BLaER1 (cell line): Measurements from ENCODE around the gene MYO9A.
"Not testable (repeated sequence)": the region's sequence is repeated elsewhere in the genome, so short reads cannot be mapped to it uniquely, and the experiment has no call there.

ENCODE experiments used
- H3K27ac ChIP-seq: shearing (Covaris generic); formaldehyde crosslinking; 2 replicates; pipeline ENCODE4 v1.8.1; 2022
- H3K27me3 ChIP-seq: shearing (Covaris generic); formaldehyde crosslinking; 2 replicates; pipeline ENCODE4 v1.8.1; 2022
- H3K36me3 ChIP-seq: shearing (Covaris generic); formaldehyde crosslinking; 2 replicates; pipeline ENCODE4 v1.8.1; 2022
- H3K4me1 ChIP-seq: shearing (Covaris generic); formaldehyde crosslinking; 2 replicates; pipeline ENCODE4 v1.8.1; 2022
- H3K4me2 ChIP-seq: shearing (Covaris generic); formaldehyde crosslinking; 2 replicates; pipeline ENCODE4 v1.8.1; 2022
- H3K4me3 ChIP-seq: shearing (Covaris generic); formaldehyde crosslinking; 2 replicates; pipeline ENCODE4 v1.8.1; 2022
- H3K9ac ChIP-seq: shearing (Covaris generic); formaldehyde crosslinking; 2 replicates; pipeline ENCODE4 v1.8.1; 2022
- H3K9me3 ChIP-seq: shearing (Covaris generic); formaldehyde crosslinking; 2 replicates; pipeline ENCODE4 v1.8.1; 2022
- H4K20me1 ChIP-seq: shearing (Covaris generic); formaldehyde crosslinking; 2 replicates; pipeline ENCODE4 v1.8.1; 2022
- Cebpa-rat ChIP-seq: shearing (Covaris generic); IDR thresholded peaks from 2 replicates; pipeline ENCODE4 v1.8.1; 2022

The MYO9A gene

DNA sequence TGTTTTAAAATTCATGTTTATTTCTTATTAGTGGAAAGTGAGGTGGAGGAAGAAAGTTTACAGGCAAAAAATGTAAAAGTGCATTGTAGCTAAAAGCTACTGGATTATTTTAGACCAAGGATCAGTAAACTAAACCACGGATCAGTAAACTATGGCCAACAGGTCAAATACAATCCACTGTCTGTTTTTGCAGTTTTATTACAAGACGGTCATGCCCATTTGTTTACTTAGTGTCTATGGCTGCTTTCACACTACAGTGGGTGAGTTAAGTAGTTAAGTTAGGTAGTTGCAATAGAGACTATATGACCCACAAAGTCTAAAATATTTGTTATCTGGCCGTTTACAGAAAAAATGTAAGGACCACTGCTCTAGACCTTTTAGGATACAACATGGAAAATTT is 225.6 kb downstream of the MYO9A start:
- no peak overlapping the region for H3K27ac ChIP-seq
- H4K20me1 ChIP-seq = no peaks in the 10 kb centered on the region
- H3K9ac ChIP-seq = no peak overlapping the region
- no peak overlapping the region for H3K4me3 ChIP-seq
- H3K36me3 ChIP-seq = peaks cover 17% of the 10 kb centered on the region
- H3K27me3 ChIP-seq = no peaks in the 10 kb centered on the region
- no peak overlapping the region for H3K4me2 ChIP-seq
- TF ChIP-seq Cebpa-rat = no peak
- no peaks in the 10 kb centered on the region for H3K4me1 ChIP-seq
- H3K9me3 ChIP-seq = no peaks in the 10 kb centered on the region

DNA sequence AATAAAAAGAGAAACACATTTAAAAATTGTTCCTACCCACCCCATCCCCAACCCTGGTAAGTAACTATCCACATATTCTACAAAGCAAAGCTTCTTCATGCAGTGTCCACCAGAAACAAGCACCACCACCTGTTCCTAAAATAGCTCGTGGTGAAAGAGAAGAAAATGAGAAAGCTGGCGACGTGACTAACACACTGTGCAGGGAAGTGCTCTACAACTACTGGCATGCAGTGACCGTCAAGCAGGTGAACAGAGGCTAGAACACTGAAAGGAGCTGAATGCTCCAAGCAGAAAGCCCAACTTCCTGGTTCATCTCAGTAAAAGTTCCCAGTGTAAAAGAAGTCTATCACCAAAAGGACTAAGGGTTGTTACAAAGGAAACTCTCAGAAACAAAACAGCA is 226.9 kb downstream of the MYO9A start:
- Histone ChIP-seq H3K9ac (no peak overlapping the region), H3K36me3 (peaks cover 18% of the 10 kb centered on the region; the same call in 1 of the 2 replicates), H3K27me3 (no peaks in the 10 kb centered on the region), H3K4me1 (no peaks in the 10 kb centered on the region), H3K27ac (no peak overlapping the region), H4K20me1 (no peaks in the 10 kb centered on the region), H3K4me3 (no peak overlapping the region), H3K4me2 (no peak overlapping the region), H3K9me3 (no peaks in the 10 kb centered on the region)
- TF ChIP-seq Cebpa-rat = no peak

DNA sequence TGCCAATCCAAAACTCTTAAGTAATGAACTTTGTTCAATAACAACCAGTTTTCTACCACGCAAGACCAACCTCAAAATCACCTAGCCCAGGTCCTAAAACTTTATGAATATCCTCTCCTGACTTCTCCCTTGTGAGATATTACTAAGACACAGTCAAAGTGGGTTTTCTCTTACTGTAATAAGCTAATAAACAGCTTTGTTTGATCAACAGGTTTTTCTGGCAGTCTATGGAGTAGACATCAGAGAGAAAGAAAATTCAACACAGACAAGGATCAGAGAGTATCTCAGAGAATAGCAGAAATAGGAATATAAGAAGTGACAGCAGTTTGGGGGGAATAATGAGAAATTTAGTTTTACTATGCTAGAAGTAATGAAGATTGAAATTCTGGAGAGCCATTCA is 228.0 kb downstream of the MYO9A start:
- TF ChIP-seq Cebpa-rat = no peak
- H3K27ac ChIP-seq = no peak overlapping the region
- no peak overlapping the region for H3K9ac ChIP-seq

DNA sequence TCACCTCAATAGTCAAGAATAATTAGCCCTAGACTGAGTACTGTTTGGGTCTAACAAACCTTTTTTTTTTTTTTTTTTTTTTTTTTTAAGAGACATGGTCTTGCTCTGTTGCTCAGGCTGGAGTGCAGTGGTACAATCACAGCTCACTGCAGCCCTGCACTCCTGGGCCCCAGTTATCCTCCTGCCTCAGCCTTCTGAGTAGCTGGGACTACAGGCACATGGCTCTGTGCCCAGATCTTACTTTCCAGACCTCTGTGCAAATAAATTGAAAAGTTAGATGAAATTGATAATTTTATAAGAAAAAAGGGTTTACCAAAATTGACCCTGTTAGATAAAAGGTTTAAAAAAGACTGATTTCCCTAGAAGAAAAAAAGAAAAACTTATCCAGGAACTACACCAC is 228.6 kb downstream of the MYO9A start:
- Histone ChIP-seq H4K20me1 (no peaks in the 10 kb centered on the region), H3K4me2 (no peak overlapping the region), H3K4me1 (no peaks in the 10 kb centered on the region), H3K27ac (no peak overlapping the region), H3K4me3 (no peak overlapping the region), H3K36me3 (peaks cover 18% of the 10 kb centered on the region; the same call in 1 of the 2 replicates), H3K9me3 (no peaks in the 10 kb centered on the region), H3K9ac (no peak overlapping the region), H3K27me3 (no peaks in the 10 kb centered on the region)
- TF ChIP-seq Cebpa-rat = no peak

More for the DNA sequence above, 228.0 kb downstream of the MYO9A start:
- H3K27me3 ChIP-seq = no peaks in the 10 kb centered on the region
- no peak overlapping the region for H3K4me2 ChIP-seq
- H3K4me1 ChIP-seq = no peaks in the 10 kb centered on the region
- no peaks in the 10 kb centered on the region for H4K20me1 ChIP-seq
- H3K36me3 ChIP-seq = peaks cover 18% of the 10 kb centered on the region; the same call in 1 of the 2 replicates
- no peaks in the 10 kb centered on the region for H3K9me3 ChIP-seq
- no peak overlapping the region for H3K4me3 ChIP-seq

DNA sequence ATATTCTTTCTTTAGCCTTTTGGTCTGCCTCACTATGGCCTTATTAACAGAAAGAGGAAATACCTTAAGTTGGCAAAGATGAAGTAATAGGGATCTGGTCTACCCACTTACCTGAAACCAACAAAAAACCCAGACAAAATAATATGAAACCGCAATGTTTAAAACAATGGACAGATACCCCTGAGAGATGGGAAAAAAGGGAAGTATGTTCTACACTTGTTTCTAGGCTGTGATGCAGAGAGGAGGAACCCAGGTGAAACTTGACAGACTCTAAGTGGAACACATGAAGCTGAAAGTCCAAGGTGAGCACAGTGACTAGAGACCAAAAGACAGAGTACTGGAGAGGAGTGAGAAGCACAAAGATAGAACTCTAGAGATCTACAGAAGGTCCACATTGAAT is 229.2 kb downstream of the MYO9A start:
- peaks cover 15% of the 10 kb centered on the region; the same call in 1 of the 2 replicates for H3K36me3 ChIP-seq
- H3K4me2 ChIP-seq = no peak overlapping the region

DNA sequence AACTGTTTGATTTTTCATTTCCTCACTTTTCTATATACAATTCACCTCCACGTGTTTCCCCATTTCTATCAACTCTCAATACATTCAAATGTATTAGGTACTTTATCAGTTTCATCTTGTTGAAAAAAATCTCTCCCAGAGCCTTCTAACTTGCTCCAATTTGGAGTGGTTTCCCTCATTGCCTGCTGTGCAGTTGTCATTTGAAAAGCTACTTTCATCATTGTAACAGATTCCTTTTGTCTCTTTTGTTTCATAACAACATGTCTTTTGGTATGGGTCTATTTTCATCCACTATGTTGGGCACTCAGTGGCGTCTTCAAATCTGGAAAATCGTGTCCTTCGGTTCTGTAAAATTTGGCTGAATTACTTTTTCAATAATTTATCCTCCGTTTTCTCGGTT is 232.6 kb downstream of the MYO9A start:
- no peak for TF ChIP-seq Cebpa-rat
- H3K4me1 ChIP-seq = no peaks in the 10 kb centered on the region
- no peak overlapping the region for H3K4me2 ChIP-seq
- no peak overlapping the region for H3K4me3 ChIP-seq
- peaks cover 22% of the 10 kb centered on the region for H3K36me3 ChIP-seq
- H3K27ac ChIP-seq = no peak overlapping the region
- no peak overlapping the region for H3K9ac ChIP-seq
- H3K27me3 ChIP-seq = no peaks in the 10 kb centered on the region
- no peaks in the 10 kb centered on the region for H4K20me1 ChIP-seq
- no peaks in the 10 kb centered on the region for H3K9me3 ChIP-seq

More for the DNA sequence above, 229.2 kb downstream of the MYO9A start:
- H3K27me3 ChIP-seq = no peaks in the 10 kb centered on the region
- H4K20me1 ChIP-seq = no peaks in the 10 kb centered on the region
- no peak overlapping the region for H3K4me3 ChIP-seq
- H3K9ac ChIP-seq = no peak overlapping the region
- TF ChIP-seq Cebpa-rat = no peak
- H3K9me3 ChIP-seq = no peaks in the 10 kb centered on the region
- H3K4me1 ChIP-seq = no peaks in the 10 kb centered on the region
- no peak overlapping the region for H3K27ac ChIP-seq

DNA sequence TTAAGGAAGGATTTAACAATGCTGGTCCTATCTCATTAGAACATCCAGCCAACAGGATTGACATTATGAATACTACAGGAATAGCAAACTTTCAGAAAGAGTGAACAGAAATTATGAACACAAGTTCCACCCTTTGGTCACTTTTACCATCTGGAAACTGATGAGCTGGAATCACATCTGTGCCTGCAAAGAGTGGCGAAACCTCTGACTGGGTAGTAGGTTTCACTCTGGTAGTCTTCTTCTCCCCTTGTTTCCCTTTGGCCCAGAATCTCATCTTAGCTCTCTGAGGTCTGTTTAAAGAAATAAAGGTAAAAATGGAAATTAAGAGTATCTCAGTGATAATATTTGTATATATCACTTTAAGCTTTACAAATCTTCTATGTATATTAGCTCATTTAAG is 234.5 kb downstream of the MYO9A start:
- no peak overlapping the region for H3K27ac ChIP-seq
- H3K27me3 ChIP-seq = no peaks in the 10 kb centered on the region
- H3K9ac ChIP-seq = no peak overlapping the region
- no peaks in the 10 kb centered on the region for H4K20me1 ChIP-seq
- no peaks in the 10 kb centered on the region for H3K4me1 ChIP-seq
- no peak overlapping the region for H3K4me2 ChIP-seq
- H3K9me3 ChIP-seq = no peaks in the 10 kb centered on the region
- TF ChIP-seq Cebpa-rat = no peak
- peaks cover 32% of the 10 kb centered on the region for H3K36me3 ChIP-seq
- H3K4me3 ChIP-seq = no peak overlapping the region

DNA sequence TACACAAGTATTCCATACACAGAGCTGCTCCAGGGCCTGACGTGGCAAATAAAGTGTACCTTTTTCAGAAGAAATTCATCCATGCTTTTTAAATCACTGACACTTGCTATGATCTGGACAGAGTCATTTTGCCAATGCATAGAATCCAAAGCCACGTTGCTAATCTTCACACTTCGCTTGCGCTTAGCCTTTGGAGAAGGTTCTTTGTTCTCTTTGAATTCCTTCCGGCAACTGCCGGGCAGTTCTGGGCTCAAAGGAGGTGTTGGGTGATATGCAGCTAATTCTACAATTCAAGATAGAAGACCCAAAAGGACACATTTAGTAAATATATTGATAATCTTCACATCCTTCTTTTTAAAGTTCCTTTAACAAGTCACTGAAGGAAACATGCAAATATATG is 237.7 kb downstream of the MYO9A start:
- Histone ChIP-seq H4K20me1 (no peaks in the 10 kb centered on the region), H3K4me3 (no peak overlapping the region), H3K36me3 (peaks cover 47% of the 10 kb centered on the region), H3K27me3 (no peaks in the 10 kb centered on the region), H3K4me2 (no peak overlapping the region), H3K9me3 (no peaks in the 10 kb centered on the region), H3K4me1 (no peaks in the 10 kb centered on the region), H3K27ac (no peak overlapping the region), H3K9ac (no peak overlapping the region)
- no peak for TF ChIP-seq Cebpa-rat

DNA sequence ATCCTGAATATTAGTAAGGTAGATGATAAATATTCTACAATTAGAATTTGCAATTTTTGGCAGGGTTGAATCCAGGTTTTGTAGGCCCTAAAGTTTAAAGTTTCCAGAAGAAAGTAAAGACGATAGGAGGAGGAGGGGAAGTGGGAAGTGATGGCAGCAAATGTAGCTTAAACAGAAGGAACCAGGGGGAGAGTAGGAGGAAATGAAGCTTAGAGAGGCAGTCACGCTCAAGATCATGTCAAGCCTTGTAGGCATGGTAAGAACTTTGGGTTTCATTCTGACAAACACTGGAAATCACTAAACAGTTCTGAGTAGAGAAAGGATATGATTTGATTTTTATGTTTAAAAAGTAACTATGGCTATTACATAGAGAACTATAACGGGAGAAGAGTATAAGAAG is 243.7 kb downstream of the MYO9A start:
- Histone ChIP-seq H3K27me3 (no peaks in the 10 kb centered on the region), H3K27ac (no peak overlapping the region), H4K20me1 (no peaks in the 10 kb centered on the region), H3K4me3 (no peak overlapping the region), H3K4me1 (no peaks in the 10 kb centered on the region), H3K9me3 (no peaks in the 10 kb centered on the region), H3K9ac (no peak overlapping the region), H3K4me2 (no peak overlapping the region), H3K36me3 (peaks cover 26% of the 10 kb centered on the region)
- no peak for TF ChIP-seq Cebpa-rat

DNA sequence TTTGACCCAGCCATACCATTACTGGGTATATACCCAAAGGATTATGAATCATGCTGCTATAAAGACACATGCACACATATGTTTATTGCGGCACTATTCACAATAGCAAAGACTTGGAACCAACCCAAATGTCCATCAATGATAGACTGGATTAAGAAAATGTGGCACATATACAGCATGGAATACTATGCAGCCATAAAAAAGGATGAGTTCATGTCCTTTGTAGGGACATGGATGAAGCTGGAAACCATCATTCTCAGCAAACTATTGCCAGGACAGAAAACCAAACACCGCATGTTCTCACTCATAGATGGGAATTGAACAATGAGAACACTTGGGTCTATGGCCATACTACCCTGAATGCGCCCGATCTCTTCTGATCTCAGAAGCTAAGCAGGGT is 259.7 kb downstream of the MYO9A start:
- H3K4me2 ChIP-seq, H3K9ac ChIP-seq, H3K4me3 ChIP-seq, H3K27ac ChIP-seq, H3K4me1 ChIP-seq, H4K20me1 ChIP-seq, H3K9me3 ChIP-seq, H3K27me3 ChIP-seq: not testable (repeated sequence)
- H3K36me3 ChIP-seq = peaks cover 17% of the 10 kb centered on the region

DNA sequence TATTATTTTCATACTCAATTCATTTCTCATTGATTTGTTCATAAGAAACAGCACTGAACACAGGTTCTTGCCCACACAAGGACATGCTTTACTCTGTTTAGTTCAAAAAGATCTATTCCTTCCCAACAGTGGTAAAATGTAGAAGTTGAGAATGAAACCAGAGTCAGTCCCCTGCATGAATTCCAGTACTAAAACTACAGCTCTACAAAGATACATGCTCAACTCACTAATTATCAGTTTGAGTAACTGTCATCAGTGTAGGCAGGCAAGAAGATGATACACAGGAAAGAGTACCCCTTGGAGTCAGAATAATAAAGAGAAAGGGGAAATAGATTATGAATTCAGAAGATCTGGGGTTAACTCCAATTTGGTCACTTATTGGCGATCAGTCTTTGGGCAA is 264.4 kb downstream of the MYO9A start:
- Histone ChIP-seq H3K4me3 (no peak overlapping the region), H3K36me3 (peaks cover 56% of the 10 kb centered on the region), H3K4me2 (no peak overlapping the region), H3K9ac (no peak overlapping the region), H3K27me3 (no peaks in the 10 kb centered on the region), H3K9me3 (no peaks in the 10 kb centered on the region), H4K20me1 (no peaks in the 10 kb centered on the region), H3K27ac (no peak overlapping the region), H3K4me1 (no peaks in the 10 kb centered on the region)
- no peak for TF ChIP-seq Cebpa-rat
